GM19463 (cell line): Measurements from ENCODE around the gene SRPK1.
A peak's percentile ranks its signal among the peaks of the same experiment; 100 is the strongest.
"Not testable (repeated sequence)": the region's sequence is repeated elsewhere in the genome, so short reads cannot be mapped to it uniquely, and the experiment has no call there.

Experiments used
- ATAC-seq: cut with Tn5 transposase; IDR thresholded peaks from one replicate; pipeline ENCODE4 v1.9.1; 2021; ENCODE audit warnings: mild to moderate bottlenecking, moderate library complexity; ENCODE audit not compliant: unreplicated experiment

Gene SRPK1

DNA sequence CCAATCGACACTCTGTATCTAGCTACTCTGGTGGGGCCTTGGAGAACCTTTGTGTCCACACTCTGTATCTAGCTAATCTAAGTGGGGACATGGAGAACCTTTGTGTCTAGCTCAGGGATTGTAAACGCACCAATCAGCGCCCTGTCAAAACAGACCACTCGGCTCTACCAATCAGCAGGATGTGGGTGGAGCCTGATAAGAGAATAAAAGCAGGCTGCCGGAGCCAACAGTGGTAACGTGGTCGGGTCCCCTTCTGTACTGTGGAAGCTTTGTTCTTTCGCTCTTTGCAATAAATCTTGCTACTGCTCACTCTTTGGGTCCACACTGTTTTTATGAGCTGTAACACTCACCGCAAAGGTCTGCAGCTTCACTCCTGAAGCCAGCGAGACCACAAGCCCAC lies 11.0 kb upstream of the SRPK1 start:
- ATAC-seq = not testable (repeated sequence)

DNA sequence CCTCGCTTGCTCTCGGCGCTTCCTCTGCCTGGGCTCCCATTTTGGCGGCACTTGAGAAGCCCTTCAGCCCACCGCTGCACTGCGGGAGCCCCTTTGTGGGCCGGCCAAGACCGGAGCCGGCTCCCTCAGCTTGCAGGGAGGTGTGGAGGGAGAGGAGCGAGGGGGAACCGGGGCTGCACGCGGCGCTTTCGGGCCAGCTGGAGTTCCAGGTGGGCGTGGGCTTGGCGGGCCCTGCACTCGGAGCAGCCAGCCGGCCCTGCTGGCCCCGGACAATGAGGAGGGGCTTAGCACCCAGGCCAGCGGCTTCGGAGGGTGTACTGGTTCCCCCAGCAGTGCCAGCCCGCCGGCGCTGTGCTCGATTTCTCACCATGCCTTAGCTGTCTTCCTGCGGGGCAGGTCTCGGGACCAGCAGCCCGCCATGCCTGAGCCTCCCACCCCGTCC lies 10.2 kb upstream of the SRPK1 start:
- no peak for ATAC-seq

DNA sequence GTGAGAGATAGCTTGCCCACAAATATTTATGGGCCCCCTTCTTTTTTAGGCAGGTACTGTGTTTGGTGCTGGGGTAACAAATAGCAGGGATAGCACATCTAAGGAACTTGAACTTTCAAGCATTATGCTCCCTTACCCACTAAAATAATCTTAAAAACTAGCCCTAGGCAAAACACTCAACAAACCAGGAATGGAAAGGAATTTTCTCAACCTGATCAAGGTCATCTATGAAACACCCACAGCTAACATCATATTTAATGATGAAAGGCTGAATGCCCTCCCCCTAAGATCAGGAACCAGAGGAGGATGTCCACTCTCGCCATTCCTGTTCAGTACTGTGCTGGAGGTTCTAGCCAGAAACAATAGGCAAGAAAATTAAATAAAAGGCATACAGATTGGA lies 8.7 kb upstream of the SRPK1 start:
- ATAC-seq = no peak

DNA sequence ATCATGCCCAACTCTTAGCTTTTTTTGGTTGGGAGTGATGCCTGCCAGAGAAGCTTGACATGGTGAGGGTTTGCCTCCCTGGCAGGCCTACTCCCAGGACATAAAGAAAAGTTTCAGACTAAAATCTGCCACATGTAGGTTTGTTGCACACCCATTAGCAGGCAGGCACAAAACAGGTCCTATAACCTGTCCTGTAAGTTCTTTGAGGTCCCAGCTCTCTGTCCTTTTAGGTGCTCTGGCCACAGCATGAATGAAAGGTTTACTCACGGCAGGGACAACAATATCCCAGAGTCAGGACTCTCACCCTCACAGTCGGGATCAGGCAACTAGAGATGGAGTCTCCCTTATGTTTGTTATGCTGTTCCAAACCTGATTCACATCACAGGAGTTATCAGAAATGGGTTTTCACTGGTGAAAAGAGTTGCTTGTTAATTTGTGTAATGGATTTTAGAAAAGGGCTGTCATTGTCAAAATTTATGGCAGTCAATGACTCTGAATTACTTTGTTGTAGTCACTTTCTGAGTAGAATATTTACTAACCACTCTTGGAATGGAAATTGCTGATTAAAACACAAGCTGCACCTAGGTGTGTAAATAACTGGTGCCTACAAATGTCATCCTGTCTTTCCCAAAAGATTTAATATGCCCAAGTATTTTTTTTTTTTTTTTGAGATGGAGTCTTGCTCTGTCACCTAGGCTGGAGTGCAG lies 5.8 kb upstream of the SRPK1 start:
- no peak for ATAC-seq

DNA sequence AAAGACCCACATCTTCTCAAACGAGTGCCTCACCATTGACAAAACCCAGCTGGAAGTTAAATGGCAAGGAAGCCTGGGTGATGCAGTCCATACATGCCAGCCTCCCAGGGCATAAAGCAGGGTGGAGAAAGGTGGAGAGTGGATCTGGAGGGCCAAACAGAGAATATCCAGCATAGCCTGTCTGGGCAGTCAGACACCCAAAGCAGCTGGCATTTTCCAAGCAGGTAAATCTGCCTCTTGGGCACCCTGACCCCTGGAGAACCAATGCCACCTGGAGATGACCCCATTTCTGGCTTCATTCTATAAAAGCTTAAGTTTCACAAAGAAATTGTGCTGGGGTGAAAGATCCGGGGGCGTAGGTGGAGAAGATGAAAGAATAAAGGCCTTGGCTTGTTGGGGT lies 5.1 kb upstream of the SRPK1 start:
- ATAC-seq = no peak

DNA sequence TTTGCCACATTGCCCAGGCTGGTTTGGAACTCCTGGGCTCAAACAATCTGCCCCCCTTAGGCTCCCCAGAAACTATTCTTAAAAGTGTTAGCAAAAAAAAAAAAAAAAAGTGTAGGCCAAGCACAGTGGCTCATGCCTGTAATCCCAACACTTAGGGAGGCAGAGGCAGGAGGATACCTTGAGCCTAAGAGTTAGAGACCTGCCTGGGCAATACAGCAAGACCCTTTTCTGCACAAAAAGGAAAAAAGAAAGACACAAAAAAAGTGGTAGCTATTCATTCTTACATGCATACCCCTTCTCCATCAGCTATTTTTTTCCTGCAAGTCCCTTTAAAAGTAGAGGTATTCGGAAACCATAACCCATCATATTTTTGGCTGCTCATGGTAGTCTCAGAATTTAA lies 3.2 kb upstream of the SRPK1 start:
- no peak for ATAC-seq

DNA sequence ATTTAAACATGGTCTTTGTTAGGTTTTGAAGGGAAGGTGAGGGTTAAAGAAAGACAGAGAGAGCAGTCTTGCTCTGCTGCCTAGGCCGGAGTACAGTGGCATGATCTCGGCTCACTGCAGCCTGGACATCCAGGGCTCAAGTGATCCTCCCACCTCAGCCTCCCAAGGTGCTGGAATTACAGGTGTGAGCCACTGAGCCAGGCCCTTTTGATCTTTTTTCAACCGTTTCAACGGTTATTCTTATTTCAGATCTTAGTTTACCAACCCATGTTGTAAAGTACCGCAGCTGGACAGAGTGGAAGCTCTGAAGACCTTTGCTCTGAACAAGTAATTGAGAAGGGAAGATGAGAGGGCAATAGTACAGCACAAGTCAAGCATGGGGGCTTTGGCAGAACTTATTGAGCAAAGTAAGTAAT lies 1.2 kb upstream of the SRPK1 start:
- no peak for ATAC-seq

DNA sequence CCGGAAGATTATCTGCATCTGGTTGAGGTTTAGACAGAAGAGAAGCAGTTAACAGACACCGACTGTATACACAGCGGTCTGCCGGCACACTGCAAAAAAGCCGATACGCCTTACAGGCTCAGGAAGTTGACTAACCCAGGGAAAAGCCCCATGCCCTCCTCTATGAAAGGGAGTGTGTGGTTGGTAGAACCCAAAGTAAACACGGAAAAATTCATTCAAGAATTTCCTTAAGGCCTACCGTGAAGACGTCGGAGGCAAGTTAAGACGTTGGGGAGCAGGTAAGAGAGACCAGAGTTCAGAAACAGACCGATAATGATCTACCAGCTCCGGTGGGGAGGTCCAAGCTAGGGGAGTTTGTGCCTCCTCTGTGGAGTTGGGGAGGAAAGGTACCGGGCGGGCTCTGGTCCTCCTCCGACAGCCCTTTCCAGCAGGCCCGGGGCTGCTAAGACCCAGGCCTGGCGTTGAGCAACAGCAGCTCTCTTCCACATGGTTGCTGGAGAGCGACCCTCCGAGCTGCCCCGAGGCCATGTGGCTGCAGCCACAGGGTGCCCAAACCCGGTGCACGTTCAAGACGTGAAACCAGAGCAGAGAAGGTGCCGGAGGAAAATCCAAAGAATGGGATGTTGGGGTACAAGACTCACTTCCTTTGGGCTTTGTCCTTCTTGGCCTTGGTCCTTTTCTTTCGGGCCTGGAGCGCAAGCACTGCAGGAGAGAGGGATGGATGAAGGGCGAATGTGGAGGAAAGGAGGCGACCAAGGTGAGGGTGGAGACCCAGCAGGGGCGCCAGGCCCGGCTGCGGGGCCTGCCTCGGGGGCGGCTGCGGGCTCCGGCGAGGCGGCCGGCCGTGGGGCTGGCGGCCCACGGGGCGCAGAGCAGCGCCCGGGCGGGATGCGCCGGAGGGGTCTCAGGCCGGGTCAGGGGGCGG lies 809 bp downstream of the SRPK1 start:
- peak; percentile 18 for ATAC-seq

DNA sequence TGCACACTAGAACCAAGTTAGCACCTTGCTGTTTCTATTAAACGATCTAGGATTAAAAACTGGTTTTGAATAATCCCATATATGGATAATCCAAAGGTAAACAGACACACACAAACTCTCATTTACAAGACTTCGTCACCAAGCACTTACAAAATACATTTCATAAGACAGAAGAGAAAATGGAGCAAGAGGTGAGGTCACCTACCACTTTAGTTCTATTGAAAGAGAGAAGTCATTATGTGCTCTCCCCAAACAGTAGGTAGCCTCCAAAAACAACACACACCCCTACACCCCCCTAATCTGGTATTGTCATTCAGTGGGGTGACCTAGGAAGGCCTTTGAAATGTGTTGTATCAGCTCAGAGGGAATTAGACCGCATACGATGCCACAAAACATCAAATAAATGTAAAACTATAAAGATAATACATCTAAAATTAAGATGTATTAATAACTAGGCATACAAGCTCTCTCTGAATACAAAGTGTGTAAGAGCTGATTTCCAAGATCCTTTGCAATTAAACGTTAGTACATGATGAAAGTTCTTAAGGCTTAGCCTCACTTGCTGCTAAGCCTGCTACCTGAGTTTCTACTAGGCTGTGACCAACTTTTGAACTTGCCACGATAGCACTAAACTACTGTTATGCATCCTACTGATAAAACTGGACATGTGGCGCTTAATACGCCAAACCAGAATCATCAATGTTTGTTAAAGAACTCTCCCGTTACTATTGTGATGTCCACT lies 1.6 kb downstream of the SRPK1 start:
- no peak for ATAC-seq

DNA sequence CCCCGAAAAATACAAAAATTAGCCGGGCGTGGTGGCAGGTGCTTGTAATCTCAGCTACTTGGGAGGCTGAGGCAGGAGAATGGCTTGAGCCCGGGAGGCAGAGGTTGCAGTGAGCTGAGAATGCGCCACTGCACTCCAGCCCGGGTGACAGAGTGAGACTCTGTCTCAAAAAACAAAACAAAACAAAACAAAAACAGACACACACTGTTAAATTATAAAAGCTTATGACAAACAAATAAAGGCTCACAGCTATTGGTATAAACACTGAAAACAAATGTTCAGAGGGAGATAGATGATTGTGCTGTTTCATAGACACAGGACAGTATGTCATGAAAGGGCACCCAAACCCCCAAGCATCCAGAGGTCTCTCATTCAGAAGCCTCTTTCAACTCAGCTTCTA lies 4.0 kb downstream of the SRPK1 start:
- not testable (repeated sequence) for ATAC-seq

DNA sequence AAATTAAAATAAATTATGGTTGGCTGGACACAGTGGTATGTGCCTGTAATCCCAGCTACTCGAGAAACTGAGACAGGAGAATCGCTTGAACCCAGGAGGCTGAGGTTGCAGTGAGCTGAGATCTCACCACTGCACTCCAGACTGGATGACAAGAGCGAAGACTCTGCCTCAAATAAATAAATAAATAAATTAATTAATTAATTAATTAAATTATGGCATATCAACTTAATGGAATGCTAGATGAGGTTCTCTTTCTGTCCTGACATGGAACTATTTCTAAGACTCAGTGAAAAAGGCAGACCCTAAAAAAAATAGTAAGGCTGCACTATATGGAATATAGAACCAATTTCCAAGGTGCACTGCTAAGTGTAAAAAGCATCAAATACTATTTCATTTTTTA lies 4.8 kb downstream of the SRPK1 start:
- ATAC-seq = no peak

DNA sequence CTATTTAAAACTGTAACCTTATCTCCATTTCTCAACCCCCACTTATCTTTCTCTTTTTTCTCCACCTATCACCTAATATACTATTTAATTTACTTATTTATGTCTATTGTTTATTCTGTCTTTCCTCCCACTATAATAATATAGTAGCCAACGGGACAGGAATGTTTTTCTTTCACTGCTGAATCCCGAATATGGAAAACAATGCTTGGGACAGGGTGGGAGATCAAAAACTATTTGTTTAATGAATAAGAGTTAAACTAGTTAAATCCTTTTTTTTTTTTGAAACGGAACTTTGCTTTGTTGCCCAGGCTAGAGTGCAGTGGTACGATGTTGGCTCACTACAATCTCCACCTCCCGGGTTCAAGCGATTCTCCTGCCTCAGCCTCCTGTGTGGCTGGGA lies 6.4 kb downstream of the SRPK1 start:
- no peak for ATAC-seq

DNA sequence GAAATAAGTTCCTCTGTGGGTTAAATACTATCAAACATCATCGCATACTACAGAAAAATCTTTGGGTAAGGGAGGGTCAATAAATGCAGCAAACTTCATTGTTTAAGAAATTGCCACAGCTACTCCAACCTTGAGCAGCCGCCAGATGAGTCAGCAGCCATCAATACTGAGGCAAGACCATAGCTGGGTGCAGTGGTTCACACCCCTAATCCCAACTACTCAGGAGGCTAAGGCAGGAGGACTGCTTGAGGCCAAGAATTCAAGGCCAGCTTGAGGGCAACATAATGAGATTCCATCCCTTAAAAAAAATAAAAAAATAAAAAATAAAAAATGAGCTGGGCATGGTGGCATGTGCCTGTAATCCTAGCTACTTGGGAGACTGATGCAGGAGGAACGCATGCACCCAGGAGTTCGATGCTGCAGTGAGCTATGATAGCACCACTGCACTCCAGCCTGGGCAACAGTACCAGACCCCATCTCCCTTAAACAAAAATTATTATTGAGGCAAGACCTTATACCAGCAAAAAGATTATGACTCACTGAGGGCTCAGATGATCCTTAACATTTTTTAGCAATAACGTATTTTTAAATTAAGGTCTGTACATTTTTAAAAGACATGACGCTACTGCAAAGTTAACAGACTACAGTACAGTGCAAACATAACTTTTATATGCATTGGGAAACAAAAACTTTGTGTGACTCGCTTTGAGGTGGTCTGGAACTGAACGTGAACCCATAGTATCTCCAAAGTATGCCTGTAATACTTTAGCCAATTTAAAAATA lies 8.8 kb downstream of the SRPK1 start:
- no peak for ATAC-seq

DNA sequence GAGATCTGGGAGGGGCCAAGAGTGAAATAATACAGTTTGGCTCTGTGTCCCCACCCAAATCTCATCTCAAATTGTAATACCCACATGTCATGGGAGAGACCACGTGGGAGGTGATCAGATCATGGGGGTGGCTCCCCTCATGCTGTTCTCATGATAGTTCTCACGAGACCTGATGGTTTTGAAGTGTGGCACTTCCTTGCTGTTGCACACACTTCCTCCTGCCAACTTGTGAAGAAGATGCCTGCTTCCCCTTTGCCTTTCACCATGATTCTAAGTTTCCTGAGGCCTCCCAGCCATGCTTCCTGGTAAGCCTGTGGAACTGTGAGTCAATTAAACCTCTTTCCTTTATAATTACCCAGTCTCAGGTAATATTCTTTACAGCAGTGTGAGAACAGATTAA lies 11.3 kb downstream of the SRPK1 start:
- ATAC-seq = not testable (repeated sequence)

DNA sequence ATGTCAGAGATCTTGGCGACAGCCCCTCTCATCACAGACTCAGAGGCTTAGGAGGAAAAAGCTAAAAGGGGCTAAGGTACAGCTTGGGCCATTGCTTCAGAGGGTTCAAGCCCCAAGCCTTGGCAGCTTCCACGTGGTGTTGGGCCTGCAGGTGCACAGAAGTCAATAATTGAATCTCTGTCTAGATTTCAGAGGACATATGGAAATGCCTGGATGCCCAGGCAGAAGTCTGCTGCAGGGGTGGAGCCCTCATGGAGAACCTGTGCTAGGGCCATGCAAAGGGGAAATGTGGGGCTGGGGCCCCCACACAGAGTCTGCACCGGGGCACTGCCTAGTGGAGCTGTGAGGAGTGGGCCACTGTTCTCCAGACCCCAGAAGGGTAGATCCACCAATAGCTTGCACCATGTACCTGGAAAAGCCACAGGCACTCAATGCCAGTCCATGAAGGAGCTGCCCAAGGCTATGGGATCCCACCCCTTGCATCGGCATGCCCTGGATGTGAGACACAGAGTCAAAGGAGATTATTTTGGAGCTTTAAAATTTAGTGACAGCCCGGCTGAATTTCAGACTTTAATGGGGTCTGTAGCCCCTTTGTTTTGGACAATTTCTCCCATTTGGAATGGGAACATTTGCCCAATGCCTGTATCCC lies 12.0 kb downstream of the SRPK1 start:
- ATAC-seq = not testable (repeated sequence)

DNA sequence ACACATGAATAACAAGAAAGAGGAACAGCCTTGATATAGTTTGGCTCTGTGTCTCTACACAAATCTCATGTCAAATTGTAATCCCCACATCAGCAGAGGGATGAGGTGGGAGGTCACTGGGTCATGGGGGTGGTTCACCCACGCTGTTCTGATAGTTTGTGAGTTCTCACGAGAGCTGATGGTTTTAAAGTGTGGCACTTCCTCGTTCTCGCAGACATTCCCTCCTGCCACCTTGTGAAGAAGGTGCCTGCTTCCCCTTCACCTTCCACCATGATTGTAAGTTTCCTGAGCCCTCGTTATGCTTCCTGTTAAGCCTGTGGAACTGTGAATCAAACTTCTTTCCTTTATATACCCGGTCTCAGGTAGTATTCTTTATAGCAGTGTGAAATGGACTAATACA lies 13.1 kb downstream of the SRPK1 start:
- no peak for ATAC-seq

DNA sequence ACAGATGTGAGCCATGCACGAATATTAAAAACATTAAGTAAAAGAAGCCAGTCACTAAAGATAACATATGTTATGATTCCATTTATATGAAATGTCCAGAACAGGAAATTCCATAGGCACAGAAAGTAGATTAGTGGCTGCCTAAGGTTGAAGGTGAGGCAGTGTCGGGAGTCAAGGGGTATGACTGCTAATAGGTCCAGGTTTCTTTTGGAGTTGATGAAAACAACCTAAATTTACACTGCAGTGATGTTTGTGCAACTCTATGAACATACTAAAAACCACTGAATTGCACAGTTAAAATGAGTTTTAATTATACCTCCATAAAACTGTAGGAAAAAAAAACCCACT lies 14.4 kb downstream of the SRPK1 start:
- no peak for ATAC-seq

DNA sequence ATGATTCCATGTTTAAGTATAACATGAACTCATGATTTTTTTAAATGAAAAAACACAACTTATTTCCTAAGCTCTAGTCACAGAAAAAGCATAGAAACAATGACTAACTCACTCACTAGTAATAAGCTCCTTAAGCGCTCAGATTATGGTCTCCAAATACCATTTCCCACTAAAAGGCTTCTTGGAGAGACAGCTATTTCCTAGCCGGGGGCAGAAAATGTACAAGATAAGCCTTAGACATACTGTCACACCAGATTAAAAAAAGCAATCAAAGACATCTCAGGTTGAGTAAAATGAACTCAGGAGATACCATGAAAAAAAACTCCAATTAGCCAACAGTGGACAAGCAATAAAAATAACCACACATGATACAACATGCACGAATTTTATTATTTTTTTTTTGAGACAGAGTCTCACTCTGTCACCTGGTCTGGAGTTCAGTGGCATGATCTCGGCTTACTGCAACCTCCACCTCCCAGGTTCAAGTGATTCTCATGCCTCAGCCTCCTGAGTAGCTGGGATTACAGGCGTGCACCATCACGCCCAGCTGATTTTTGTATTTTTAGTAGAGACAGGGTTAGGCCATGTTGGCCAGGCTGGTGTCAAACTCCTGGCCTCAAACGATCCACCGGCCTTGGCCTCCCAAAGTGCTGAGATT lies 14.9 kb downstream of the SRPK1 start:
- no peak for ATAC-seq

DNA sequence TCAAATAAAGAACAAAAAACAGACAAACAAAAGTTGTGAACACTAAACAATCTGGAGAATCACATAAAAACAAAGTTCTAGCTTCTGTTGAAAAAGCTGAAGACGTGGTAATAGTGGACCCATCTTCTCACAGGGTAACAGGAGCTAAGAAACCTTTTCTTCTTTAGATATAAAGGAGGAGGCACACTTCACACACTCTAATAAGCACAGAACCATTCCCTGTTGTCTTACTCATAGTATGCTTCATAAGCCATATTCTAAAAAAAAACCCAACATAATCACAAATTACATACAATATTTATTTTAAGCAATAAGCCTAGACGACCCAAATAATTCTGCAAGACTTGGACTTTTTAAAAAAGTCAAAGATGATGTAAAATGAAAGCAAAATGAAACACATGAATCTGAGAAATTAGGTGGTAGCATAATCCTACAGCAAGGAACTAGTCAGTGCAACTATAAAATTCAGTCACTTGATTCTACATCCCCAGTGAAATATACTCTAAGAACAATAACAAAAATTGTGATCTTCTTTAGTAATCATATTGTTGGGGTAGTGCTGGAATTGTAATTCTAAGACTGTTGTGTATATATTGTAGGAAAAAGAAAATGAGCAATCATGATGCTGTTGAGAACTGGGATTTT lies 15.6 kb downstream of the SRPK1 start:
- ATAC-seq = no peak
